ENCODE results near the gene PMM1.
"Not testable (repeated sequence)": the region's sequence is repeated elsewhere in the genome, so short reads cannot be mapped to it uniquely, and the experiment has no call there.

Gene PMM1

DNA sequence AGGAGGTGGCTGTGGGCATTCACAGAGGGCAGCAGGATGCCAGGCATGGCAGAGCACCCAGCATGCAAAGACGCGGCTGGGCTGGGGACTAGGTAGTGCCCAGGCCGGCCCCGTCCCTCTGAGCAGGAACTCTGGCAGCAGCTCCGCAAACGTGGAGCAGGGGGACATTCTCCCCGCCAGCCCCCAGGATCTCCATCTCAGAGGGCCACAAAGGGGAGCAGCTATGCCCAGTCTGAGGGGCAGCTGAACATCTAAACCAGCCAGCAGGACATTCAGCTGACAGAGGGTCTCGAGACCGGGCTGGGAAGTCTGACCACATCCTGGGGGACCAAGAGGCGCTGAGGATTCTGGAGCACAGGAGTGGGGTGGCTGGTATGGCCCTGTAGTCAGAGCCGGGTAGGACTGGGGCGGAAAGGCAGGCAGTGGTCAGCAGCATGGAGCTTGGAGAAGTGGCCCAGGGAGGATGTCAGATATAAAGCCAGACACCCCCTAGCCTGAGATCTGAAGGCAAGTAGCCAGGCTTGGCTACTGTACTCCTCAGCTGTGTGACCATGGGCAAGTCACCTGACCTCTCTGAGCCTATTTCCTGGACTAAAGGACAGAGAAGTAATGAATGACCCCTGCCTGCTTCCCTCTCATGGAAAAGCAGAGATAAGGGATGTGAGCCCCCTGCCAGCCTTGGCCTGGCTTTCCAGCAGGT is 10.2 kb downstream of the PMM1 start:
- Histone ChIP-seq H3K4me1 (ENCODE audit: control insufficient read depth, insufficient read depth, low read length) (no peaks in the 10 kb centered on the region), H3K36me3 (ENCODE audit: control insufficient read depth, insufficient read depth, low read length) (no peaks in the 10 kb centered on the region), H3K9me3 (ENCODE audit: control insufficient read depth, low read length) (no peaks in the 10 kb centered on the region), H3K27me3 (ENCODE audit: control insufficient read depth, insufficient read depth, low read length, poor library complexity, severe bottlenecking) (no peaks in the 10 kb centered on the region), H3K27ac (ENCODE audit: insufficient read depth, low read depth, low read length, poor library complexity, severe bottlenecking) (no peak overlapping the region), H3K4me3 (ENCODE audit: insufficient read depth, low read depth, low read length) (no peak overlapping the region)
- 90 to 91% methylated on average over 12 of the region's 12 CpGs for WGBS, 2 experiments

DNA sequence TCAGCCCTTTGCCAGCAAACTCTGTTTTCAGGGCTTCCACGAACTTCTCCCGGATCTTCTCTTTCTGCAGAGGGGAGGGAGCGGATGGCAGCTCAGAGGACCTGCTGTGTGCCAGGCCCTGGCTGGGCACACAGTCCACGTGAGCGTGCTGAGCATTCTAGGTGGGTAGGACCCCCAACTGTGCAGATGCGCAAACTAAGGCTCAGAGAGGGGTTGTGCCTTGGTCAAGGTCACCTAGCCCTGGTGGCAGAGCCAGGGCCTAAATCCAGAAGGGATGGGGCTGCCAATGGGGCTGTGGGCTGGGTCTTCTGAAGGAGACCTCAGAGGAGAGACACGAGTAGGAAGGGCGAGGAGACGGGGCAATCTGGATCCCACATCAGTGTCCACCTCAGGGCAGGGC is 10.8 kb downstream of the PMM1 start:
- WGBS, 2 experiments = 91 to 92% methylated on average over 9 of the region's 9 CpGs
- no peaks in the 10 kb centered on the region for H3K9me3 ChIP-seq (ENCODE audit: control insufficient read depth, low read length)
- H3K4me3 ChIP-seq (ENCODE audit: insufficient read depth, low read depth, low read length) = no peak overlapping the region
- no peak overlapping the region for H3K27ac ChIP-seq (ENCODE audit: insufficient read depth, low read depth, low read length, poor library complexity, severe bottlenecking)
- H3K27me3 ChIP-seq (ENCODE audit: control insufficient read depth, insufficient read depth, low read length, poor library complexity, severe bottlenecking) = no peaks in the 10 kb centered on the region
- no peaks in the 10 kb centered on the region for H3K4me1 ChIP-seq (ENCODE audit: control insufficient read depth, insufficient read depth, low read length)
- no peaks in the 10 kb centered on the region for H3K36me3 ChIP-seq (ENCODE audit: control insufficient read depth, insufficient read depth, low read length)

- 93 to 94% methylated on average over 8 of the region's 8 CpGs for WGBS, 2 experiments
- no peaks in the 10 kb centered on the region for H3K9me3 ChIP-seq (ENCODE audit: control insufficient read depth, low read length)
- no peaks in the 10 kb centered on the region for H3K4me1 ChIP-seq (ENCODE audit: control insufficient read depth, insufficient read depth, low read length)
- no peaks in the 10 kb centered on the region for H3K36me3 ChIP-seq (ENCODE audit: control insufficient read depth, insufficient read depth, low read length)
- H3K27me3 ChIP-seq (ENCODE audit: control insufficient read depth, insufficient read depth, low read length, poor library complexity, severe bottlenecking) = no peaks in the 10 kb centered on the region
- no peak overlapping the region for H3K27ac ChIP-seq (ENCODE audit: insufficient read depth, low read depth, low read length, poor library complexity, severe bottlenecking)
- H3K4me3 ChIP-seq (ENCODE audit: insufficient read depth, low read depth, low read length) = no peak overlapping the region
These were observed 11.5 kb downstream of the PMM1 start for GRCh38 chr22:41578114-41578513.

DNA sequence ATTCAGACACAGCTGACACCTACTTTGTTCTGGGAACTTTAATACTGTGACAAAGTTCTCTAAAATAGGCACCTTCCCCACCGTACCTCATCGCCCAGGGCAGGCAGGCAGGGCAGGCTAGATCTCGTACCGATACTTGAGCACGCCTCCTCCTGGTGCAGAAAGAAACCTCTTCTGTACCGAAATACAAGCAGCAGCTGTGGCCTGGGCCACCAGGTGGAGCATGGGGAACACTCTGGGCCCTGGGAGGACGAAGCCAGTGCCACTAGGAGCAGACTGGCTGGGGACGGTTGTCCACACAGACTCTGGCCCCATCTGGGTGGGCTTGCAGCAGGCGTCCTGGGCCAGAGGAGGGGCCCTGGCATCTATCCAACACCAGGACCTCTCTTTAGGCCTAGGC is 12.8 kb downstream of the PMM1 start:
- Histone ChIP-seq H3K27ac (ENCODE audit: insufficient read depth, low read depth, low read length, poor library complexity, severe bottlenecking) (no peak overlapping the region), H3K9me3 (ENCODE audit: control insufficient read depth, low read length) (no peaks in the 10 kb centered on the region), H3K27me3 (ENCODE audit: control insufficient read depth, insufficient read depth, low read length, poor library complexity, severe bottlenecking) (no peaks in the 10 kb centered on the region), H3K4me3 (ENCODE audit: insufficient read depth, low read depth, low read length) (no peak overlapping the region), H3K36me3 (ENCODE audit: control insufficient read depth, insufficient read depth, low read length) (no peaks in the 10 kb centered on the region), H3K4me1 (ENCODE audit: control insufficient read depth, insufficient read depth, low read length) (no peaks in the 10 kb centered on the region)
- 48 to 53% methylated on average over 9 of the region's 9 CpGs for WGBS, 2 experiments

DNA sequence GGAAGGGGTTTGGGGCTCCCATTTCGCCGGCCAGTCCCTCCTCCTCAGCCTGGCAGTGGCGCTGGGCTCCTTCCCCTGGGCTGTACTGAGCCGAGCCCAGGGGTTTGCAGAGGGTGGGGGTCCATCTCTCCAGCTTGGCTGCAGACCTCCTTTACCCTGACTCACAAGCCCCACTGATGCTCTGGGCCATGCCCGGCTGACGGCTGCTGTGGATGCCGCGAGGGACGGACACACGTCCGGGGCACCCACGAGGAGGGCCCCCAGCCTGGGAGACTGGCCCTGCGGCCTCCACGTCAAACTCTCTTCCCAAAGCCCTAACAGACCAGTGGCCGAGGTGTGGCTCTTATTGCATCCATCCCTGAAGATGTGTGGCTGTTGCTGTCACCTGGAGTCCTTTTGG is 14.1 kb downstream of the PMM1 start:
- Histone ChIP-seq H3K36me3 (ENCODE audit: control insufficient read depth, insufficient read depth, low read length) (no peaks in the 10 kb centered on the region), H3K9me3 (ENCODE audit: control insufficient read depth, low read length) (no peaks in the 10 kb centered on the region), H3K4me3 (ENCODE audit: insufficient read depth, low read depth, low read length) (no peak overlapping the region), H3K27ac (ENCODE audit: insufficient read depth, low read depth, low read length, poor library complexity, severe bottlenecking) (no peak overlapping the region), H3K4me1 (ENCODE audit: control insufficient read depth, insufficient read depth, low read length) (no peaks in the 10 kb centered on the region), H3K27me3 (ENCODE audit: control insufficient read depth, insufficient read depth, low read length, poor library complexity, severe bottlenecking) (no peaks in the 10 kb centered on the region)
- 94 to 95% methylated on average over 15 of the region's 15 CpGs for WGBS, 2 experiments

GRCh38 chr22:41574847-41575381 is 14.7 kb downstream of the PMM1 start:
- Histone ChIP-seq H3K4me1 (ENCODE audit: control insufficient read depth, insufficient read depth, low read length) (no peaks in the 10 kb centered on the region), H3K36me3 (ENCODE audit: control insufficient read depth, insufficient read depth, low read length) (no peaks in the 10 kb centered on the region), H3K27me3 (ENCODE audit: control insufficient read depth, insufficient read depth, low read length, poor library complexity, severe bottlenecking) (no peaks in the 10 kb centered on the region), H3K27ac (ENCODE audit: insufficient read depth, low read depth, low read length, poor library complexity, severe bottlenecking) (no peak overlapping the region), H3K4me3 (ENCODE audit: insufficient read depth, low read depth, low read length) (no peak overlapping the region), H3K9me3 (ENCODE audit: control insufficient read depth, low read length) (no peaks in the 10 kb centered on the region)
- 93% methylated on average over 26 of the region's 26 CpGs for WGBS, 2 experiments

DNA sequence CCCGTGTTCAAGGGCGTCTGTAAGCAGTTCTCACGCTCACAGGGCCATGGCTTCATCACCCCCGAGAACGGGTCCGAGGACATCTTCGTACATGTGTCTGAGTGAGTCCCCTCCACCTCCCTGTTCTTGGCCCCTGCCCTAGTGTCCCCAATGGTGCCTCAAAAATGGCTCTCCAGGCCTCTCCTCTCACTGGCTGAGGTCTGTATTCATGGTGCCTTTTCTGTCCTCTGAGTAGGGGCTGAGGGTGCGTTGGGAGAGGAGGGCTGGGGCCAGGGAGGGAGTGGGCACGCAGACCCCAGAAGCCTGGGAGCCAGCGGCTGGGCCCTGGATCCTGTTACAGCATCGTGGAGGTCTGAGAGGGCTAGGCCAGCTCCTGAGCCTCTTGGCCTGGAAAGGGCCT is 16.0 kb downstream of the PMM1 start:
- 94 to 95% methylated on average over 11 of the region's 11 CpGs for WGBS, 2 experiments
- Histone ChIP-seq H3K36me3 (ENCODE audit: control insufficient read depth, insufficient read depth, low read length) (no peaks in the 10 kb centered on the region), H3K27me3 (ENCODE audit: control insufficient read depth, insufficient read depth, low read length, poor library complexity, severe bottlenecking) (no peaks in the 10 kb centered on the region), H3K9me3 (ENCODE audit: control insufficient read depth, low read length) (no peaks in the 10 kb centered on the region), H3K4me3 (ENCODE audit: insufficient read depth, low read depth, low read length) (no peak overlapping the region), H3K4me1 (ENCODE audit: control insufficient read depth, insufficient read depth, low read length) (peaks cover under 1% of the 10 kb centered on the region), H3K27ac (ENCODE audit: insufficient read depth, low read depth, low read length, poor library complexity, severe bottlenecking) (no peak overlapping the region)

- H3K9me3 ChIP-seq (ENCODE audit: control insufficient read depth, low read length) = not testable (repeated sequence)
These were observed 17.3 kb downstream of the PMM1 start for GRCh38 chr22:41572305-41572704.

DNA sequence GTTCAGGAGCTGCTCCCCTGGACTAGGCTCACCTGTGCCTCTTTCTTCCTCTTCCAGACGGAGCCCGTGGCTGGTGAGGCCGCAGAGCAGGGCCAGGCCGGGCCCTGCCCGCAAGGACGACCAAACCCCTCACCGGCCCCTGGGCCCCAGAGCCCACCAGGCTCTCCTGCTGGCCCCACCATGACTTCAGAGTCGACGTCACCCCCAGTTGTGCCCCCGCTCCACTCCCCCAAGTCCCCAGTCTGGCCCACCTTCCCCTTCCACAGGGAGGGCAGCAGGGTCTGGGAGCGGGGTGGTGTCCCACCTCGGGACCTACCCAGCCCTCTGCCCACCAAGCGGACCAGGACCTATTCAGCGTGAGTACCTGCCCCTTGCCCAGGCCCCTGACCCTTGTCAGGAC is 17.9 kb downstream of the PMM1 start:
- WGBS, 2 experiments = 96% methylated on average over 14 of the region's 14 CpGs
- Histone ChIP-seq H3K27ac (ENCODE audit: insufficient read depth, low read depth, low read length, poor library complexity, severe bottlenecking) (no peak overlapping the region), H3K27me3 (ENCODE audit: control insufficient read depth, insufficient read depth, low read length, poor library complexity, severe bottlenecking) (no peaks in the 10 kb centered on the region)

More at GRCh38 chr22:41572305-41572704, 17.3 kb downstream of the PMM1 start:
- H3K4me3 ChIP-seq (ENCODE audit: insufficient read depth, low read depth, low read length); H3K27ac ChIP-seq (ENCODE audit: insufficient read depth, low read depth, low read length, poor library complexity, severe bottlenecking); H3K36me3 ChIP-seq (ENCODE audit: control insufficient read depth, insufficient read depth, low read length); H3K4me1 ChIP-seq (ENCODE audit: control insufficient read depth, insufficient read depth, low read length); H3K27me3 ChIP-seq (ENCODE audit: control insufficient read depth, insufficient read depth, low read length, poor library complexity, severe bottlenecking): not testable (repeated sequence)
- WGBS, 2 experiments = 89 to 92% methylated on average over 3 of the region's 3 CpGs

DNA sequence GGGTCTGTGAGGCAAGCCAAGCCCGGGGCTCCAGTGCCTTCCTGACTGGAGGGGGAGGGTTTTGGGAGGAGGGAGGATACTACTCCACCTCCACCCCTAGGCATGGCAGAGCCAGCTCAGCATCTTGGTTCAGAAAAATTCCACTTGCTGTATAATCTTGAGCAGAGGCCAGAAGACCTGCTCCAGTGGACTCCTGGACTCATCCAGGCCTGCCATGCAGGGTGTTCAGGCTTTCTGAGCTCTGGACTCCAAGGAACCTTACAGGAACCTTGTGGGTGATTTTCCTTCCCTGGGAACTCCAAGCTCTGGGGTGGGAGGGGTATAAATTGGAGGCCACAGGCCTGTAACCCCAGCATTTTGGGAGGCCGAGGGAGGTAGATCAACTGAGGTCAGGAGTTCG is 19.4 kb downstream of the PMM1 start:
- Histone ChIP-seq H3K9me3 (ENCODE audit: control insufficient read depth, low read length) (no peaks in the 10 kb centered on the region), H3K27ac (ENCODE audit: insufficient read depth, low read depth, low read length, poor library complexity, severe bottlenecking) (no peak overlapping the region), H3K36me3 (ENCODE audit: control insufficient read depth, insufficient read depth, low read length) (no peaks in the 10 kb centered on the region), H3K4me1 (ENCODE audit: control insufficient read depth, insufficient read depth, low read length) (peaks cover 2% of the 10 kb centered on the region), H3K4me3 (ENCODE audit: insufficient read depth, low read depth, low read length) (no peak overlapping the region), H3K27me3 (ENCODE audit: control insufficient read depth, insufficient read depth, low read length, poor library complexity, severe bottlenecking) (no peaks in the 10 kb centered on the region)
- WGBS, 2 experiments = 93 to 96% methylated on average over 2 to 3 of the region's 3 CpGs

More for the DNA sequence above, 17.9 kb downstream of the PMM1 start:
- Histone ChIP-seq H3K36me3 (ENCODE audit: control insufficient read depth, insufficient read depth, low read length) (no peaks in the 10 kb centered on the region), H3K4me3 (ENCODE audit: insufficient read depth, low read depth, low read length) (no peak overlapping the region), H3K9me3 (ENCODE audit: control insufficient read depth, low read length) (no peaks in the 10 kb centered on the region), H3K4me1 (ENCODE audit: control insufficient read depth, insufficient read depth, low read length) (peaks cover 2% of the 10 kb centered on the region)

Data from ectodermal cell (in vitro differentiated cells).